HG03460 (cell line): ENCODE measurements around the gene CUL4A.
"Not testable (repeated sequence)": the region's sequence is repeated elsewhere in the genome, so short reads cannot be mapped to it uniquely, and the experiment has no call there.

Experiments used
- ATAC-seq: cut with Tn5 transposase; IDR thresholded peaks from one replicate; pipeline ENCODE4 v1.9.1; 2021; ENCODE audit not compliant: unreplicated experiment

Gene CUL4A

GRCh38 chr13:113209336-113209758, at the start of gene CUL4A:
Gene CUL4A, plus strand, starts transcription at chr13:113209613. Its CDS starts 15 bp downstream, at chr13:113209628.
- ATAC-seq: peak; percentile 44

GRCh38 chr13:113159701-113160100, 49.7 kb upstream of the CUL4A start:
- ATAC-seq: no peak

GRCh38 chr13:113160983-113161382, 48.4 kb upstream of the CUL4A start:
- ATAC-seq: no peak

GRCh38 chr13:113161433-113161832, 48.0 kb upstream of the CUL4A start:
- ATAC-seq: no peak

GRCh38 chr13:113161975-113162374, 47.4 kb upstream of the CUL4A start:
- not testable (repeated sequence) for ATAC-seq

- ATAC-seq: no peak
Observed at GRCh38 chr13:113162783-113163685, 46.4 kb upstream of the CUL4A start.

GRCh38 chr13:113164492-113164891, 44.9 kb upstream of the CUL4A start:
- no peak for ATAC-seq

GRCh38 chr13:113166266-113166665, 43.1 kb upstream of the CUL4A start:
- ATAC-seq: no peak

- no peak for ATAC-seq
Observed at GRCh38 chr13:113166681-113167080, 42.7 kb upstream of the CUL4A start.

GRCh38 chr13:113167155-113167554, 42.3 kb upstream of the CUL4A start:
- no peak for ATAC-seq

- ATAC-seq: no peak
Observed at GRCh38 chr13:113167575-113167974, 41.8 kb upstream of the CUL4A start.

GRCh38 chr13:113168211-113168610, 41.2 kb upstream of the CUL4A start:
- no peak for ATAC-seq

- ATAC-seq: no peak
Observed at GRCh38 chr13:113169277-113170272, 39.8 kb upstream of the CUL4A start.

- no peak for ATAC-seq
Observed at GRCh38 chr13:113170511-113170910, 38.9 kb upstream of the CUL4A start.

- ATAC-seq: no peak
Observed at GRCh38 chr13:113171250-113172125, 37.9 kb upstream of the CUL4A start.

GRCh38 chr13:113172419-113172926, 36.9 kb upstream of the CUL4A start:
- ATAC-seq: no peak

- ATAC-seq: no peak
Observed at GRCh38 chr13:113176280-113176679, 33.1 kb upstream of the CUL4A start.

GRCh38 chr13:113176822-113177221, 32.6 kb upstream of the CUL4A start:
- no peak for ATAC-seq

GRCh38 chr13:113178070-113178895, 31.1 kb upstream of the CUL4A start:
- ATAC-seq: no peak

- ATAC-seq: no peak
Observed at GRCh38 chr13:113178896-113179167, 30.6 kb upstream of the CUL4A start.
